HEK293 (cell line): ENCODE measurements around the gene CHIT1.

ENCODE experiments used
- CTCF ChIA-PET: fragments of 350-600 bp; formaldehyde crosslinking; extraction: SDS; loops from one replicate; lab custom pipeline; 2021; ENCODE audit warnings: antibody characterized with exemption; lab: Yijun Ruan, JAX
- POLR2A ChIA-PET: fragments of 300-600 bp; formaldehyde crosslinking; extraction: SDS; loops from one replicate; lab custom pipeline; 2020; ENCODE audit warnings: antibody characterized with exemption, inconsistent platforms; lab: Yijun Ruan, JAX
- H3K27ac ChIP-seq: fragments of 200-500 bp; sonication (Bioruptor generic); 2 replicates; pipeline ENCODE4 v1.5.1; 2014; ENCODE audit warnings: low read depth, low read length, control low read depth, inconsistent platforms; ENCODE audit errors: extremely low read depth
- H3K36me3 ChIP-seq, 2 experiments: fragments of 200-500 bp in 1 of 2; sonication (Bioruptor generic) in 1 of 2; 1 replicate in 1 of 2; 2 replicates in 1 of 2; pipeline ENCODE4 v1.5.1; 2014 to 2017; ENCODE audit warnings: inconsistent platforms in 2 of 2, low read length in 2 of 2; ENCODE audit not compliant: control insufficient read depth in 2 of 2, insufficient read depth in 1 of 2
- H3K4me1 ChIP-seq: fragments of 200-500 bp; sonication (Bioruptor generic); 2 replicates; pipeline ENCODE4 v1.5.1; 2014; ENCODE audit warnings: mild to moderate bottlenecking, low read length, inconsistent platforms; ENCODE audit not compliant: control insufficient read depth, insufficient read depth
- H3K4me3 ChIP-seq: 2 replicates; pipeline ENCODE4 v1.5.1; 2011; ENCODE audit warnings: low read depth, mild to moderate bottlenecking, control low read depth, low read length, moderate library complexity
- H3K9me3 ChIP-seq: fragments of 200-500 bp; sonication (Bioruptor generic); 2 replicates; pipeline ENCODE4 v1.5.1; 2014; ENCODE audit warnings: low read depth, low read length, inconsistent platforms; ENCODE audit not compliant: control insufficient read depth, insufficient read depth
- GLIS1 ChIP-seq: fragments of 450-650 bp; formaldehyde crosslinking; IDR thresholded peaks from 2 replicates; pipeline ENCODE4 v1.5.1; 2016; ENCODE audit warnings: missing biosample characterization, missing genetic modification characterization
- MZF1 ChIP-seq: fragments of 450-650 bp; formaldehyde crosslinking; IDR thresholded peaks from 2 replicates; pipeline ENCODE4 v1.5.1; 2017; ENCODE audit warnings: missing biosample characterization, missing genetic modification characterization, borderline replicate concordance
- SP2 ChIP-seq: fragments of 450-650 bp; formaldehyde crosslinking; IDR thresholded peaks from 2 replicates; pipeline ENCODE4 v1.5.1; 2016; ENCODE audit warnings: missing biosample characterization, missing genetic modification characterization
- ZFP41 ChIP-seq: fragments of 450-650 bp; formaldehyde crosslinking; IDR thresholded peaks from 2 replicates; pipeline ENCODE4 v1.5.1; 2016; ENCODE audit warnings: missing biosample characterization, missing genetic modification characterization, borderline replicate concordance
- ZNF138 ChIP-seq: fragments of 450-650 bp; formaldehyde crosslinking; IDR thresholded peaks from 2 replicates; pipeline ENCODE4 v1.5.1; 2016; ENCODE audit warnings: missing biosample characterization, missing genetic modification characterization, borderline replicate concordance
- ZNF16 ChIP-seq: fragments of 450-650 bp; formaldehyde crosslinking; IDR thresholded peaks from 2 replicates; pipeline ENCODE4 v1.5.1; 2016; ENCODE audit warnings: low read depth, missing biosample characterization, missing genetic modification characterization
- ZNF239 ChIP-seq: fragments of 450-650 bp; formaldehyde crosslinking; IDR thresholded peaks from 2 replicates; pipeline ENCODE4 v1.5.1; 2016; ENCODE audit warnings: missing biosample characterization, missing genetic modification characterization
- ZNF350 ChIP-seq: fragments of 450-650 bp; formaldehyde crosslinking; IDR thresholded peaks from 2 replicates; pipeline ENCODE4 v1.5.0; 2017; ENCODE audit warnings: missing biosample characterization, mild to moderate bottlenecking, missing genetic modification characterization
- ZNF354C ChIP-seq: fragments of 450-650 bp; formaldehyde crosslinking; IDR thresholded peaks from 2 replicates; pipeline ENCODE4 v1.5.1; 2016; ENCODE audit warnings: missing biosample characterization, missing genetic modification characterization, low read depth, borderline replicate concordance
- ZNF416 ChIP-seq: fragments of 450-650 bp; formaldehyde crosslinking; IDR thresholded peaks from 2 replicates; pipeline ENCODE4 v1.5.1; 2016; ENCODE audit warnings: missing biosample characterization, missing genetic modification characterization
- ZNF530 ChIP-seq: fragments of 450-650 bp; formaldehyde crosslinking; IDR thresholded peaks from 2 replicates; pipeline ENCODE4 v1.5.1; 2016; ENCODE audit warnings: low read depth, missing biosample characterization, missing genetic modification characterization
- ZNF677 ChIP-seq: fragments of 450-650 bp; IDR thresholded peaks from 2 replicates; pipeline ENCODE4 v1.5.0; 2018; ENCODE audit warnings: missing biosample characterization, mild to moderate bottlenecking, missing genetic modification characterization, moderate library complexity
- ZNF747 ChIP-seq: fragments of 450-650 bp; formaldehyde crosslinking; IDR thresholded peaks from 2 replicates; pipeline ENCODE4 v1.5.1; 2016; ENCODE audit warnings: missing biosample characterization, missing genetic modification characterization
- ZNF768 ChIP-seq: fragments of 450-650 bp; formaldehyde crosslinking; IDR thresholded peaks from 2 replicates; pipeline ENCODE4 v1.5.1; 2018; ENCODE audit warnings: missing biosample characterization, mild to moderate bottlenecking, missing genetic modification characterization
- TF ChIP-seq, protein P1 (sequence below): fragments of 450-650 bp; formaldehyde crosslinking; IDR thresholded peaks from 2 replicates; pipeline ENCODE4 v1.5.1; 2016; ENCODE audit warnings: missing biosample characterization, missing genetic modification characterization
- TF ChIP-seq, protein P2 (sequence below): fragments of 450-650 bp; formaldehyde crosslinking; conservative IDR thresholded peaks from 2 replicates; pipeline ENCODE4 v1.5.1; 2016; ENCODE audit warnings: low read depth, missing biosample characterization, missing genetic modification characterization
- TF ChIP-seq, protein P3 (sequence below): fragments of 450-650 bp; IDR thresholded peaks from 2 replicates; pipeline ENCODE4 v1.5.1; 2018; ENCODE audit warnings: missing biosample characterization, missing genetic modification characterization

CHIT1 gene

DNA sequence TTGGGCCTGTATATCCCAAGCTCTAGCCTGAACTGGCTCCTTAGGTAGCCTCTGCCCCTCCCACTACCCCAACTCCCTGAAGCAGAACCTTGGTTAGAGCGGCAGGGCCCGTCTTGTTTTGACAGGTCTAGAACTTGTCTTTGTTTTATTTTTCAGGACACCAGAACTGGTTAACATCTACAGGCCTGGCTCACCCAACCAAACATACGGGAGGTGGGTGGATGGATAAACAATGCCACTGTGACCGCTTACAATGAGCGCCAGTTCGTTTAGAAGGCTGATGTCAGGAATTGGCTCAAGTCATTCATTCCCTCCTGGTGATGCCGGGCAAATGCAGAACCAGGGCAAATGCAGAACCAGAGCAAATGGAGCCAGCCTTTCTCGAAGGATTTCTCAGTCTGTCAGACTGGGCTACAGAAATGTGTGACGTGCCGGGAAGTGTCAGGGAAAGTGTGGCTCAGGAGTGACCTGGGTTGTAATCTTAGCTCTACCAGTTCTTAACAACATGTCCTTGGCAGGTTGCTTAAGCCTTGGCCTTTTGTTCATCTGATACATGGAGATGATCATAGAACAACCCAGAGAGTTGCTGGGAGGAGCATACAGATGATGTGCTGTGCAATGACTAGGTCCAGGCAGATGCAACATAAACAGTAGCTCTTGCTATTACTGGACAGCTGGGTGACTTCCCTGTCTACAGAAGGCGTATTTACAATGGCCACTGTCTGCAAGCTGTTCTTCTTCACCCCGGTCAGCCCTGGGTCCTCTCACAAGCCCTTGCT, 45.3 kb upstream of the CHIT1 start (continued):
- TF ChIP-seq, protein P1, sequence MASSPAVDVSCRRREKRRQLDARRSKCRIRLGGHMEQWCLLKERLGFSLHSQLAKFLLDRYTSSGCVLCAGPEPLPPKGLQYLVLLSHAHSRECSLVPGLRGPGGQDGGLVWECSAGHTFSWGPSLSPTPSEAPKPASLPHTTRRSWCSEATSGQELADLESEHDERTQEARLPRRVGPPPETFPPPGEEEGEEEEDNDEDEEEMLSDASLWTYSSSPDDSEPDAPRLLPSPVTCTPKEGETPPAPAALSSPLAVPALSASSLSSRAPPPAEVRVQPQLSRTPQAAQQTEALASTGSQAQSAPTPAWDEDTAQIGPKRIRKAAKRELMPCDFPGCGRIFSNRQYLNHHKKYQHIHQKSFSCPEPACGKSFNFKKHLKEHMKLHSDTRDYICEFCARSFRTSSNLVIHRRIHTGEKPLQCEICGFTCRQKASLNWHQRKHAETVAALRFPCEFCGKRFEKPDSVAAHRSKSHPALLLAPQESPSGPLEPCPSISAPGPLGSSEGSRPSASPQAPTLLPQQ = no peak
- no peak for TF ChIP-seq ZNF747
- TF ChIP-seq ZFP41 (tag by site-specific recombination) = no peak
- TF ChIP-seq, protein P2, sequence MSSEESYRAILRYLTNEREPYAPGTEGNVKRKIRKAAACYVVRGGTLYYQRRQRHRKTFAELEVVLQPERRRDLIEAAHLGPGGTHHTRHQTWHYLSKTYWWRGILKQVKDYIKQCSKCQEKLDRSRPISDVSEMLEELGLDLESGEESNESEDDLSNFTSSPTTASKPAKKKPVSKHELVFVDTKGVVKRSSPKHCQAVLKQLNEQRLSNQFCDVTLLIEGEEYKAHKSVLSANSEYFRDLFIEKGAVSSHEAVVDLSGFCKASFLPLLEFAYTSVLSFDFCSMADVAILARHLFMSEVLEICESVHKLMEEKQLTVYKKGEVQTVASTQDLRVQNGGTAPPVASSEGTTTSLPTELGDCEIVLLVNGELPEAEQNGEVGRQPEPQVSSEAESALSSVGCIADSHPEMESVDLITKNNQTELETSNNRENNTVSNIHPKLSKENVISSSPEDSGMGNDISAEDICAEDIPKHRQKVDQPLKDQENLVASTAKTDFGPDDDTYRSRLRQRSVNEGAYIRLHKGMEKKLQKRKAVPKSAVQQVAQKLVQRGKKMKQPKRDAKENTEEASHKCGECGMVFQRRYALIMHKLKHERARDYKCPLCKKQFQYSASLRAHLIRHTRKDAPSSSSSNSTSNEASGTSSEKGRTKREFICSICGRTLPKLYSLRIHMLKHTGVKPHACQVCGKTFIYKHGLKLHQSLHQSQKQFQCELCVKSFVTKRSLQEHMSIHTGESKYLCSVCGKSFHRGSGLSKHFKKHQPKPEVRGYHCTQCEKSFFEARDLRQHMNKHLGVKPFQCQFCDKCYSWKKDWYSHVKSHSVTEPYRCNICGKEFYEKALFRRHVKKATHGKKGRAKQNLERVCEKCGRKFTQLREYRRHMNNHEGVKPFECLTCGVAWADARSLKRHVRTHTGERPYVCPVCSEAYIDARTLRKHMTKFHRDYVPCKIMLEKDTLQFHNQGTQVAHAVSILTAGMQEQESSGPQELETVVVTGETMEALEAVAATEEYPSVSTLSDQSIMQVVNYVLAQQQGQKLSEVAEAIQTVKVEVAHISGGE (tag by site-specific recombination) = no peak
- no peak for TF ChIP-seq ZNF354C
- TF ChIP-seq ZNF138 (tag by site-specific recombination) = no peak
- no peak for TF ChIP-seq ZNF350 (tag by site-specific recombination)
- no peak for TF ChIP-seq ZNF16
- no peak for TF ChIP-seq ZNF416 (tag by site-specific recombination)
- no peak for TF ChIP-seq ZNF239 (tag by site-specific recombination)
- TF ChIP-seq, protein P3, sequence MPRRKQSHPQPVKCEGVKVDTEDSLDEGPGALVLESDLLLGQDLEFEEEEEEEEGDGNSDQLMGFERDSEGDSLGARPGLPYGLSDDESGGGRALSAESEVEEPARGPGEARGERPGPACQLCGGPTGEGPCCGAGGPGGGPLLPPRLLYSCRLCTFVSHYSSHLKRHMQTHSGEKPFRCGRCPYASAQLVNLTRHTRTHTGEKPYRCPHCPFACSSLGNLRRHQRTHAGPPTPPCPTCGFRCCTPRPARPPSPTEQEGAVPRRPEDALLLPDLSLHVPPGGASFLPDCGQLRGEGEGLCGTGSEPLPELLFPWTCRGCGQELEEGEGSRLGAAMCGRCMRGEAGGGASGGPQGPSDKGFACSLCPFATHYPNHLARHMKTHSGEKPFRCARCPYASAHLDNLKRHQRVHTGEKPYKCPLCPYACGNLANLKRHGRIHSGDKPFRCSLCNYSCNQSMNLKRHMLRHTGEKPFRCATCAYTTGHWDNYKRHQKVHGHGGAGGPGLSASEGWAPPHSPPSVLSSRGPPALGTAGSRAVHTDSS (tag by site-specific recombination) = no peak
- no peak for TF ChIP-seq ZNF677 (tag by site-specific recombination)
- TF ChIP-seq SP2 (tag by site-specific recombination) = no peak

DNA sequence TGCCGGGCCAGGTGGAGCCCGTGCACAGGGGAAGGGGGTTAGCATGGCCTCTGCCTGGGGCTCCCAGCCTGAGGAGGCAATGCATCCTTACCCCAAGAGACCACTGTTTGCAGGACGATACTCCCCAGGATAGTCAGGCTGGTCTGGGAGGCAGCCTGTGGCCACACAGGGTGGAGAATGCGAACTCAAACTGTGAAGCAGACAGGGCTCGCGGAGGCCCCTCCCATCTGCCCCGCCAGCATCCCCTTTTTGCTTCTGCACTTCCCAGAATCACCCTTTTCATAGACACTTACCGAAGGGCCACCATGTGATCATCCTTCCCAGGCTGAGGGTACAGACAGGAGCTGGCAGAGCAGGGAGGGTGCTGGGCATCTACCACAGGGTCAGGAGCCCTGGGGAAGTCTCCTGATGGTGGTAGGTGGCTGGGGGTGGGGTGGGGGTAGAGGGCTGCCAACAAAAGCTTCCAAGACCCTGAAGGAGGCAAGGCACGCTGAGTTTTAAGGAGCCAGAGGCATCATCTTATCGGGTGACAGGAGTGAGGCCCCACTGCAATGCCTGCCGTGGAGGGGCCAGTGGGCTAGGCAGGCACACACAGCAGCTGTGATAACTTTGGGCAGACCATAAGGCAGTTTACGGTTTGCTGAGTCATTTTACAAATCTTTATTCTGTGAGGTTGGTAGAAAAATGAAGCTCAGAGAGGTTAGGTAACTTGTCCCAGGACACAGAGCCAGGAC, 44.6 kb upstream of the CHIT1 start:
- H3K27ac ChIP-seq = no peak overlapping the region
- TF ChIP-seq ZNF530 (tag by site-specific recombination) = no peak
- TF ChIP-seq MZF1 (tag by site-specific recombination) = peak; percentile 69; the same call in 1 of the 2 replicates
- TF ChIP-seq GLIS1 = peak; percentile 60
- TF ChIP-seq ZNF768 = peak; percentile 64; the same call in 1 of the 2 replicates
- no peak overlapping the region for H3K4me3 ChIP-seq
- ChIA-PET POLR2A (no interaction called here), CTCF (interaction anchor here (0.6 to 2.1 kb wide), 11 partner anchors 36 to 714 kb away, joined by 3 to 21 read pairs (median 4); no protein-coding TSS in a partner anchor)
- no peaks in the 10 kb centered on the region for H3K36me3 ChIP-seq
- H3K4me1 ChIP-seq = peaks cover 3% of the 10 kb centered on the region; the same call in 1 of the 2 replicates
- no peaks in the 10 kb centered on the region for H3K9me3 ChIP-seq
